Sigmoid colon (tissue), 4 donors: ENCODE results near the gene C9orf153.

ENCODE experiments used
- EP300 ChIP-seq, 4 donors: sonication (generic); formaldehyde crosslinking; IDR thresholded peaks; one replicate each; pipeline ENCODE4 v1.6.1; 2017; ENCODE audit warnings: antibody characterized with exemption in 4 of 4
- POLR2A ChIP-seq, 2 donors: fragments of 450-650 bp; IDR thresholded peaks; one replicate each; pipeline ENCODE4 v1.6.1; 2016; ENCODE audit warnings: antibody characterized with exemption in 2 of 2, mild to moderate bottlenecking in 2 of 2, moderate library complexity in 2 of 2
- TF ChIP-seq, protein P1 (sequence below), 4 experiments: fragments of 450-650 bp in 3 of 4; fragments of 200-600 bp in 1 of 4; IDR thresholded peaks; one replicate each; pipeline ENCODE4 v1.5.1; 2016 to 2019; ENCODE audit warnings: antibody characterized with exemption in 4 of 4, mild to moderate bottlenecking in 3 of 4, moderate library complexity in 2 of 4

- TF ChIP-seq, protein P1, sequence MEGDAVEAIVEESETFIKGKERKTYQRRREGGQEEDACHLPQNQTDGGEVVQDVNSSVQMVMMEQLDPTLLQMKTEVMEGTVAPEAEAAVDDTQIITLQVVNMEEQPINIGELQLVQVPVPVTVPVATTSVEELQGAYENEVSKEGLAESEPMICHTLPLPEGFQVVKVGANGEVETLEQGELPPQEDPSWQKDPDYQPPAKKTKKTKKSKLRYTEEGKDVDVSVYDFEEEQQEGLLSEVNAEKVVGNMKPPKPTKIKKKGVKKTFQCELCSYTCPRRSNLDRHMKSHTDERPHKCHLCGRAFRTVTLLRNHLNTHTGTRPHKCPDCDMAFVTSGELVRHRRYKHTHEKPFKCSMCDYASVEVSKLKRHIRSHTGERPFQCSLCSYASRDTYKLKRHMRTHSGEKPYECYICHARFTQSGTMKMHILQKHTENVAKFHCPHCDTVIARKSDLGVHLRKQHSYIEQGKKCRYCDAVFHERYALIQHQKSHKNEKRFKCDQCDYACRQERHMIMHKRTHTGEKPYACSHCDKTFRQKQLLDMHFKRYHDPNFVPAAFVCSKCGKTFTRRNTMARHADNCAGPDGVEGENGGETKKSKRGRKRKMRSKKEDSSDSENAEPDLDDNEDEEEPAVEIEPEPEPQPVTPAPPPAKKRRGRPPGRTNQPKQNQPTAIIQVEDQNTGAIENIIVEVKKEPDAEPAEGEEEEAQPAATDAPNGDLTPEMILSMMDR (IDR thresholded peaks at IDR 0.05): no peak
- TF ChIP-seq EP300 (IDR thresholded peaks at IDR 0.05) (no peak), POLR2A (IDR thresholded peaks at IDR 0.05) (no peak)
Measured at GRCh38 chr9:86275962-86276361, 16.5 kb upstream of the C9orf153 start.
